GM18907 (cell line): ENCODE measurements around the gene DCST1.
A peak's percentile ranks its signal among the peaks of the same experiment; 100 is the strongest.

Experiments
- ATAC-seq: cut with Tn5 transposase; IDR thresholded peaks from one replicate; pipeline ENCODE4 v1.9.1; 2021; ENCODE audit warnings: mild to moderate bottlenecking, moderate library complexity; ENCODE audit not compliant: unreplicated experiment

Gene DCST1

DNA sequence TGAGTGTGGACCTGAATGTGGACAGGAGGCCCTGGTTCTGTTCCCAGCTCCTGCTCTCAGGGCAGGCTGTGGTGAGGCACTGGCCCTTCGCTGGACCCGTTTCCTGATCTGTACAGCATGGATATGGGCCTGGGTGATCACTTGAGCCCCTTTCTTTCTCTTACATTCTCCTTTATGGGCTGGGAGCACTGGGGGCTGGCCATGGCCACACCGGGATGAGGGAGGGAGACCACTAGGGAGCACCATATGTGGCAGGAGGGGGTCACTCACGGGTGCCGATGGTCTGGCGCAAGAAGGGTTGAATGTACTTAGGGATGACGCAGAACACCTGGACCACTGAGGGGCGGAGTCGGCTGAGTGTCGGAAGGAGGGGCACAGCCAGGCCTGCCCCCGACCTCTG lies 2.7 kb upstream of the DCST1 start:
- no peak for ATAC-seq

- no peak for ATAC-seq
Observed at GRCh38 chr1:155032886-155033285, 738 bp upstream of the DCST1 start.

GRCh38 chr1:155034318-155035208 lies 939 bp downstream of the DCST1 start:
- ATAC-seq, result no peak

DNA sequence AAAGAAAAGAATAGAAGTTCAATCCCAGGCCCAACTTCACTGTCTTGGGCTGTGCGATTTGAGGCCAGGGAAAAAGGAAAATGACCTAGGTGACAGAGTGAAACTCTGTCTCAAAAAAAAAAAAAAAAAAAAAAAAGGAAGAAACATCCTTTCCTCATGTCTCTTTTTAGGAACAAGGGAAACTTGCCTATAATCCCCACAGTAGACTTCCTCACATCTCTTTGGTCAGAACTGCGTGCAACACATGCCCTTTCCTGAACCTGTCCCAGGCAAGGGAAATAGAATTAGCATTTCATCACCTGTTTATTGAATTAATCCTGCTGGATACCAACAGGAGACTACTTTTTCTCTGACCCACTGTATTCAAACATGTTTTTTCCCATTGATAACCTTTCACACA lies 2.3 kb downstream of the DCST1 start:
- no peak for ATAC-seq

DNA sequence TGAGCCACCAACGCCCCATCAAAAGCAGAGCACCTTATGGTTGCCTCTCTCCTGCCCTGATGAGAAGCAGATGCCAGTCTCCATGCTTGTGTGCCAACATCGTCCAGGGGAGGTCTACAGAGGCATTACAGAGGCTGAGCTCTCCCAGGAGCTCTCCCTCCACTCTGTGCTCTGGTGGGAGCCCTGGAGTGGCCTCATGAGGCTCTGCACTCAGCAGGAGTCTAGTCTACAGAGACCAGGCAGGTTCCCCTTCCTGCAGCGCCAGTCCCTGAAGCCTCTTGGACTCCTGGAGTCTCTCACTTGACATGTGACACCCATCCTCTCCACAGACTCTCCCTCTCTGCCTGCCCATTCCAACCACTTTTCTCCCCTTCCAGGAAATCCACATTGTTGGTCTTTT lies 3.4 kb downstream of the DCST1 start:
- ATAC-seq, result no peak

GRCh38 chr1:155037851-155038441 lies 4.3 kb downstream of the DCST1 start:
- ATAC-seq, result no peak

DNA sequence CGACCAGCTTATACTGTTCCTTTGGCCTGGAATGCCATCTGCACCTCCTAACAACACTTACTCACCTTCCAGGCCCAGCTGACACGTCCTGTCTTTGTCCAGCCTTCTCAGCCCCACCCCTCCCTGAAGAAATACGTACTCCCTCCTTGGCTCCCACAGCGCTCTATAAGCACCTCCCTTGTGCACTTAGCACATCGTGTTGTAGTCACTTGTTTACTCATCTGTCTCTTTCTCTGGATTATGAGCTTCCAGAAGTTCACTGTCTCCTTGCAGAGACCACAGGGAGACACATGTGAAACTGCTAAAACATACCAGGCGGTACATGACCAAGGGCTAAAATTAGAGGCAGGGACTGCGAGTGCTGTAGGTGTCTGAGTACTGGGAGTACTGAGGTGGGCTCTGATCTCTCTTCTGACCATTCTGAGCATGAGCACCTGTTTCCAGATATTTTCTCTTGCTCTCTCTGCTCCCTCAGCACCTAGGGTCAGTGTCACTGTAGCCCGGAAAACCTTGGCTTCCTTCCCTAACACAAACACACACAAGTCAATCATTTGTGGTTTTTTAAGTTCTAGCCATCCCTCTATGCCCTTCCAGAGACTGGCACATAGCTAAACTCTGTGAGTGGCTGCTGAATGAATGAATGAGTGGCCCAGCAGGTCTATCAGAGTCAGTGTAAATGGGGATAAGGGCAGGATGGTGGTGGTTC lies 5.1 kb downstream of the DCST1 start:
- no peak for ATAC-seq

- ATAC-seq, result no peak
Observed at GRCh38 chr1:155039308-155039669, 5.7 kb downstream of the DCST1 start.

- no peak for ATAC-seq
Observed at GRCh38 chr1:155040358-155041093, 6.9 kb downstream of the DCST1 start.

DNA sequence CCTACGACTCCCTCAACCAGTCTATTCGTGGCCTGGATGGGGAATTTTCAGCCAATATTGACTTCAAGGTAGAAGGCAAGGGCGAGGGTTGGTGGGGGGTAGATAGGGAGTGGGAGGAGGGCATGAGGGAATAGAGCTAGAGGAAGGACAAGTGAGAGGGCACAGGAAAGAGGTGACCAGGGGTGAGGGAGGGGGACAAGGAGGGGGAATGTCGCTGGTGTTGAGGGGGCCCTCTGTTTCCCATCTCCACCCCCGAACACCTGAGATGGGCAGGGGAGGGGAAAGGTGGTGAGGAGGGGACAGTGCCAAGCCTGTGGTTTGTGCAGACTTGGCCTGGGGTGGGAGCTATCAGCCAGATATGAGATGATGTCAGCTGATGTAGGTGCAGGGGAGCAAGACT lies 9.2 kb downstream of the DCST1 start:
- no peak for ATAC-seq

DNA sequence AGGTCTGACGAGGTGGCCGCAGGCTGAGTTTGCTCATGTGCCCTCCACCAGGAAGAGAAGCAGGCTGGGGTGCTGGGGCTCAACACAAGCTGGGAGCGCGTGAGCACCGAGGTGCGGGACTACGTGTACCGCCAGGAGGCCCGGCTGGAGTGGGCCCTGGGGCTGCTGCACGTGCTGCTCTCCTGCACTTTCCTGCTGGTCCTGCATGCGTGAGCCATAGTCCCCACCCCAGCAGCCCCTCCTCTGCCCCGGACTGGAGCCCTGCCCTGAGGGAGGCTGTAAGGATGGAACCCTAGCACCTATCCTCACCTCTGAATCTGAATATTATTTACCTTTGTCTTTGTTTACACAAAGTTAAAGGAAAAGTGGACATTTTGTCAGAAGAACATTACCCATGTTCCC lies 9.7 kb downstream of the DCST1 start:
- no peak for ATAC-seq

DNA sequence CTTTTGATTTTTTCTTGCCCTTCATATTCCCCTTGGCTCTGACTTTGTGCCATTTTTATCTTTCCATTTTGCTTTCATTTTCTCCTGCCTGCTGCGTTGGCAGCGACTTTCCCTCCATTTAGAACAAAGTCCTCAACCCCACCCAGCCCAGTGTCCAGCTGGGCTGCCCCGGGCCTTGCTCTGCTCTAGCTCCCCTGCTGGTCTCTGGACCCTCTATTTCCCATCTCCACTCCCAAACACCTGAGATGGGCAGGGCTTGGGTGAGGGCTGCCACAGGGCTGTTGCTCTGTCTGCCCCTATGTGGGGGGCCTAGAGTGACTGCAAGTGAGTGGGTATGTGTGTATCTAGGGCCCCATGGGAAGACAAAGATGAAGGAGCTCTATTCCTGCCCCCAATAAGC lies 10.2 kb downstream of the DCST1 start:
- no peak for ATAC-seq

GRCh38 chr1:155044365-155044764 lies 10.7 kb downstream of the DCST1 start:
- ATAC-seq, result no peak

- no peak for ATAC-seq
Observed at GRCh38 chr1:155044812-155045657, 11.4 kb downstream of the DCST1 start.

GRCh38 chr1:155048449-155049334 lies 15.1 kb downstream of the DCST1 start:
- no peak for ATAC-seq

DNA sequence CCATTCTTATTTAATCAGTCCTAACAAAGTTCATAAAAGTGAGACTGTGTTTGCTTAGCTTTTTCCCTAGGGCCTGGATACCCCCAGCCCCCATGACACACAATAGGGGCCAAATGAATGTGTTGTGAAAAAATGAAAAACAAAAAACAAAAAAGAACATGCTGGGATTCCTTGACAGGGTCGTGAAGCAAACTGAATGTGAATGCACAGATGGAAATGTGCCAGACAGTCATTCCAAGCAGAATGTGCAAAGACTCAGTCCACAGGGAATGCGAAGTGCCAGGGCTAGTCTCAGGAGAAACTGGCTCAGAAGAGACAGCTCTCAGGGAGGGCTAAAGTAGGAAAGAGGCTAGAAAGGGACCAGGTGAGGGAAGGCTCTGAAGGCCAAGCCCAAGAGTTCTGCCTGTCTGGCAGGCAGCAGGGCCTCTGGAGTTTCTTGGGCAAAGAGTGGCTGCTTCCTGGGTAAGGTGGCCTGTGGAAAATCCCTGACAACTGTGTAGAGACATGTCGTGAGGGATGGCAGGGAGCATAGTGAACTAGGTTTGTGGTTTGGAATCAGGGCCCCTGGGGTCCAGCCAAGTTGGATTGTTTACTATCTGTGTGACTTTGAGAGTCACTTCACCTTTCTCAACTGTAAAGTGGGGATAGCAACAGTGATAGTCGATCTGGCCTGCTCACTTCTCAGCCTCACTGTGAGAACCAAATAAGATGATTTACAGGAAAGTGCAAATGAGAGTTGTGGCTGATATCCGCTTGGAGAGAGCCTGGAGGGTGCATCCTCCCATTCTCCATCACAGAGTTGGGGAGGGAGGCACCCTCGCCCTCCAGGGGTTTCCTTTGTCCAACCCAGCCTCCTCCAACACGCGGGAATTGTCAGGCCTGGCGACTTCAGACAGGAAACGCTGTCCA lies 16.3 kb downstream of the DCST1 start:
- no peak for ATAC-seq

- peak; percentile 60 for ATAC-seq
Observed at GRCh38 chr1:155050560-155051341, 17.1 kb downstream of the DCST1 start, which contains the start of gene ADAM15. Gene ADAM15, plus strand, starts transcription at chr1:155051316. Its CDS starts 71 bp downstream, at chr1:155051387.
